Tibial artery (tissue), 4 donors: Measurements from ENCODE around the gene MAD1L1.
A peak's percentile ranks its signal among the peaks of the same experiment; 100 is the strongest.

Experiments used
- DNase-seq, 2 donors: peaks; one replicate each; pipeline ENCODE4 v3.0.0-alpha.2; 2019
- H3K27ac ChIP-seq, 2 donors: fragments of 200-600 bp; sonication (generic) in 1 of 2; 1 replicate in 1 of 2; 2 replicates in 1 of 2; pipeline ENCODE4 v1.5.1; 2018 to 2019; ENCODE audit warnings: mild to moderate bottlenecking in 1 of 2
- H3K27me3 ChIP-seq, 2 donors: fragments of 200-600 bp; sonication (generic) in 1 of 2; one replicate each; pipeline versions ENCODE4 v1.5.1 to v1.6.0; 2016 to 2019
- H3K36me3 ChIP-seq, 3 donors: fragments of 200-600 bp; sonication (generic) in 2 of 3; one replicate each; pipeline ENCODE4 v1.5.1; 2016 to 2019; ENCODE audit warnings: mild to moderate bottlenecking in 2 of 3
- H3K4me1 ChIP-seq, 4 donors: fragments of 200-600 bp; sonication (generic) in 2 of 4; 1 replicate in 3 of 4; 2 replicates in 1 of 4; pipeline ENCODE4 v1.5.1; 2016 to 2019
- H3K4me3 ChIP-seq, 2 donors: fragments of 200-600 bp; sonication (generic) in 1 of 2; 1 replicate in 1 of 2; 2 replicates in 1 of 2; pipeline ENCODE4 v1.5.1; 2018 to 2019; ENCODE audit warnings: mild to moderate bottlenecking in 2 of 2
- H3K9me3 ChIP-seq, 3 donors: fragments of 200-600 bp; sonication (generic) in 1 of 3; one replicate each; pipeline ENCODE4 v1.5.1; 2016 to 2019
- CTCF ChIP-seq, 2 experiments: fragments of 200-600 bp in 1 of 2; fragments of 450-650 bp in 1 of 2; IDR thresholded peaks; one replicate each; pipeline ENCODE4 v1.5.1; 2017 to 2019; ENCODE audit warnings: antibody characterized with exemption in 2 of 2, mild to moderate bottlenecking in 1 of 2, moderate library complexity in 1 of 2
- intact Hi-C: fragments of 100-400 bp; cut with DNase I; formaldehyde crosslinking; loops from one replicate; pipeline ENCODE4 v1.15.0; 2023; ENCODE audit warnings: low total_unique reads

Gene MAD1L1

GRCh38 chr7:1902231-1902855 is 330.4 kb downstream of the MAD1L1 start:
- Histone ChIP-seq H3K4me3 (no peak overlapping the region), H3K27me3 (no peaks in the 10 kb centered on the region), H3K36me3 (peaks cover 0 to 11% (median 6%) of the 10 kb centered on the region in 3 donors), H3K9me3 (no peaks in the 10 kb centered on the region), H3K27ac (no peak overlapping the region), H3K4me1 (no peaks in the 10 kb centered on the region)
- DNase-seq = no peak
- TF ChIP-seq CTCF (IDR thresholded peaks at IDR 0.05) = no peak
- intact Hi-C loops = no loop called here

GRCh38 chr7:1901431-1902210 is 331.1 kb downstream of the MAD1L1 start:
- H3K9me3 ChIP-seq = no peaks in the 10 kb centered on the region
- H3K27ac ChIP-seq = no peak overlapping the region
- H3K4me3 ChIP-seq = no peak overlapping the region
- DNase-seq = no peak
- H3K36me3 ChIP-seq = peaks cover 0 to 18% (median 6%) of the 10 kb centered on the region in 3 donors
- TF ChIP-seq CTCF (IDR thresholded peaks at IDR 0.05) = no peak
- no peaks in the 10 kb centered on the region for H3K4me1 ChIP-seq
- intact Hi-C loops = no loop called here
- no peaks in the 10 kb centered on the region for H3K27me3 ChIP-seq

GRCh38 chr7:1900847-1901246 is 331.9 kb downstream of the MAD1L1 start:
- DNase-seq = no peak
- no peak overlapping the region for H3K27ac ChIP-seq
- no peak overlapping the region for H3K4me3 ChIP-seq
- H3K9me3 ChIP-seq = no peaks in the 10 kb centered on the region
- peaks cover 0 to 18% (median 6%) of the 10 kb centered on the region in 3 donors for H3K36me3 ChIP-seq
- intact Hi-C loops = no loop called here
- no peaks in the 10 kb centered on the region for H3K27me3 ChIP-seq
- no peaks in the 10 kb centered on the region for H3K4me1 ChIP-seq
- TF ChIP-seq CTCF (IDR thresholded peaks at IDR 0.05) = no peak

GRCh38 chr7:1899951-1900762 is 332.6 kb downstream of the MAD1L1 start:
- Histone ChIP-seq H3K4me3 (no peak overlapping the region), H3K36me3 (peaks cover 0 to 19% (median 6%) of the 10 kb centered on the region in 3 donors), H3K4me1 (no peaks in the 10 kb centered on the region), H3K9me3 (no peaks in the 10 kb centered on the region), H3K27ac (no peak overlapping the region), H3K27me3 (no peaks in the 10 kb centered on the region)
- TF ChIP-seq CTCF (IDR thresholded peaks at IDR 0.05) = no peak
- intact Hi-C loops = no loop called here
- no peak for DNase-seq

GRCh38 chr7:1899196-1899595 is 333.5 kb downstream of the MAD1L1 start:
- no peaks in the 10 kb centered on the region for H3K27me3 ChIP-seq
- DNase-seq = peak in 1 of 2 donors; percentile 53
- intact Hi-C loops = no loop called here
- no peaks in the 10 kb centered on the region for H3K9me3 ChIP-seq
- H3K36me3 ChIP-seq = peaks cover 0 to 22% (median 6%) of the 10 kb centered on the region in 3 donors
- no peaks in the 10 kb centered on the region for H3K4me1 ChIP-seq
- no peak overlapping the region for H3K4me3 ChIP-seq
- no peak for TF ChIP-seq CTCF (IDR thresholded peaks at IDR 0.05)
- no peak overlapping the region for H3K27ac ChIP-seq
